NCI-H1048 (cell line): ENCODE measurements around the gene MIER1.
"Not testable (repeated sequence)": the region's sequence is repeated elsewhere in the genome, so short reads cannot be mapped to it uniquely, and the experiment has no call there.

Experiments used
- DNase-seq: peaks from one replicate; lab custom pipeline; 2025; lab: John Stamatoyannopoulos, UW

Gene MIER1

DNA sequence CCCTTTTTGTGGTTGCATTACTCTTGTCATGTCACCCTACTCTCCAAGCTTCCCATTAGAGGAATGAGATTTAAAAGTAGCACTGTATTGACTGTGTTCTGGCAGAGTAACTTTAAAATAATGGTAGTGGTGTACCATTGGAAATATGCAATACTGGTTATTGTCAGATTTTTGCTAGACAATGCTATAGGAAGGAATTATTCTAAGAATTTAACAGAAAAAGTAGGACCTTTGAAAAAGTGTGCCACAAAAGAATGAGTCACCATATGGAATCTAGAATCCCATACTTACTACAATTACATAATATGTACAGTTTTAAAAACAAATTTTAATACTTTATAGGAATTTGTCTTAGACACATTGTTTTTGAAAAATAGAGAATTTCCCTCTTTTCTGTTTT, 13.8 kb downstream of the MIER1 start:
- no peak for DNase-seq

GRCh38 chr1:66940981-66941380, 16.2 kb downstream of the MIER1 start:
- DNase-seq, result no peak

- DNase-seq, result no peak
Observed at GRCh38 chr1:66943361-66943969, 18.7 kb downstream of the MIER1 start.

DNA sequence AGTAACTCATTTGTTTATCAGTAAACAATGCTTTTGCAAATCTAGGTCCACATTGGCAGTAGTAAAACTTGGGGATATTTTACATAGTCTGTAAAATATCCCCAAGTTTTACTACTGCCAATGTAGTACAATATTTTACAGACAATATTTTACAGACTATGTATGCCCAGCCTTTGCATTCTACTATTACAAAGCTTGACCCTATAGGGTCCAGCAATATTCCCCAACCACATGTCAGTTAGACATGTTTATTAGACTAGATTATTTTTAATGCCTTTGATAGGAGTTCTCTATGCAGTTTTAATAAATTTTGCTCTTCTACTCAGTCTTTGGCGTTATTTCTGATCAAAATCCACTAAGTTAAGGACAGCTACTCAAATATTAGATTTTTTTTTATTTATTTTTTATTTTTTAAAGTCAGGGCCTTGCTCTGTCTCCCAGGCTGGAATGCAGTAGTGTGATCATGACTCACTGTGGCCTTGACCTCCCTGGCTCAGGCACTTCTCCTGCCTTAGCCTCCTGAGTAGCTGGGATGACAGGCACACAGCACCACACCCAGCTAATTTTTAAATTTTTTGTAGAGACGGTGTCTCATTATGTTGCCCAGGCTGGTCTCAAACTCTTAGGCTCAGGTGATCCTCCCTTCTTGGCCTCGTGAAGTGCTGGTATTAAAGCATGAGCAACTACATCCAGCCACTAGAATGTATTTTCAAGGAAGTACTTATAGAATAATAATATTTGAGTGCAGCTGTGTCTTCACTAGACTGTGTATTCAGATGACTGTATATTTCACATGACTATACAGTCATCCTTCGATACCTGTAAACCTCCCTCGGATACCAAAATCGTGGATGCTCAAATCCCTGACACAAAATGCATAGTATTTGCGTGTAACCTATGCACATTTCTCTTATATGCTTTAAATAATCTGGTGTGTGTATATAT, 19.8 kb downstream of the MIER1 start:
- no peak for DNase-seq

GRCh38 chr1:66945316-66945715, 20.5 kb downstream of the MIER1 start:
- DNase-seq, result no peak

- no peak for DNase-seq
Observed at GRCh38 chr1:66947267-66947666, 22.5 kb downstream of the MIER1 start.

DNA sequence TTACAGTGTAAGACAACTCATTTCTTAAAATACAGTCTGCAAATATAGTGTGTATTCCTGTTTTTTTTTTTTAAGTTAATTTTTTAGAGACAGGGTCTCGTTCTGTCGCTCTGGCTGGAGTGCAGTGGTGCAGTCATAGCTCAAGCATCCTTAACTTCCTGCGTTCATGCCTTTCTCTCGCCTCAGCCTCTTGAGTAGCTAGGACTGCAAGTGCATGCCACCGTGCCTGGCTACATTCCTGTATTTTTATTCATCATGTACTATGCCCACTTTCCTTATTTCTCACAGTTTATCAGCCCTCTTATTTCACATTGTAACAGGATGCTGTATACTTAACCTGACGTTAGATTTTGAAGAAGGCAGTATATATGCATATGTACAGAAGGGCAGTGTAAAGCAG, 26.7 kb downstream of the MIER1 start:
- DNase-seq, result no peak

GRCh38 chr1:66954208-66954607, 29.4 kb downstream of the MIER1 start:
- DNase-seq, result no peak

GRCh38 chr1:66957938-66958337, 33.1 kb downstream of the MIER1 start:
- no peak for DNase-seq

- DNase-seq, result not testable (repeated sequence)
Observed at GRCh38 chr1:66966188-66966873, 41.5 kb downstream of the MIER1 start.

DNA sequence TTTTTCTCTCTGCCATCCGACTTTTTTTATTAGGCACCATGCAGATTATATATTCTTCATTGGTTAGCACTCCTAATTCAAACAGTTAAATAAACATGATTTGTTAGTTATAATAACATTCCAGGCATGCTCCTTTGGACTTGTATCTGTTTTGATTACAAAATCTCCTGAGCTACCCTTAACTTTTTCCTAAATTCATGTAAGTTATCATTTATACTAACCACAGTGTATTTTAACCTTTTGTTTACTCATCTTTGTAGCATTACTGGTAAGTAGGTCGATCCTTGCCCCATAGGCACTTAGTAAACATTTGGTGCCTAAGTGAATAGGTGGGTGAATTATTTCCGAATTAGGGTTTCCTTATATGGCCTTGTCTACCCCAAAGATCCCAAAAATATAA, 43.8 kb downstream of the MIER1 start:
- no peak for DNase-seq

- no peak for DNase-seq
Observed at GRCh38 chr1:66978201-66978600, 53.4 kb downstream of the MIER1 start.

DNA sequence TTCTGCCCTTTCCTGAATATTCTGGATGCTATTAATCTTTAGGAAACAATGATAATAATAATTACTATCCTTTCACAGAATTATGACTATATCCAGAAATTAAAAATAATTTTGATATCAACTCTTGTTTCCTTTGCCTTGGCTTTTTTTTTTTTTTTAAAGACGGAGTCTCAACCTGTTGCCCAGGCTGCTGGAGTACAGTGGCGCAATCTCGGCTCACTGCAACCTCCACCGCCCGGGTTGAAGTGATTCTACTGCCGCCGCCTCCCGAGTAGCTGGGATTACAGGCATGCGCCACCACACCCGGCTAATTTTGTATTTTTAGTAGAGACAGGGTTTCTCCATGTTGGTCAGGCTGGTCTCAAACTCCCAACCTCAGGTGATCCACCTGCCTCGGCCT, 54.8 kb downstream of the MIER1 start:
- not testable (repeated sequence) for DNase-seq

DNA sequence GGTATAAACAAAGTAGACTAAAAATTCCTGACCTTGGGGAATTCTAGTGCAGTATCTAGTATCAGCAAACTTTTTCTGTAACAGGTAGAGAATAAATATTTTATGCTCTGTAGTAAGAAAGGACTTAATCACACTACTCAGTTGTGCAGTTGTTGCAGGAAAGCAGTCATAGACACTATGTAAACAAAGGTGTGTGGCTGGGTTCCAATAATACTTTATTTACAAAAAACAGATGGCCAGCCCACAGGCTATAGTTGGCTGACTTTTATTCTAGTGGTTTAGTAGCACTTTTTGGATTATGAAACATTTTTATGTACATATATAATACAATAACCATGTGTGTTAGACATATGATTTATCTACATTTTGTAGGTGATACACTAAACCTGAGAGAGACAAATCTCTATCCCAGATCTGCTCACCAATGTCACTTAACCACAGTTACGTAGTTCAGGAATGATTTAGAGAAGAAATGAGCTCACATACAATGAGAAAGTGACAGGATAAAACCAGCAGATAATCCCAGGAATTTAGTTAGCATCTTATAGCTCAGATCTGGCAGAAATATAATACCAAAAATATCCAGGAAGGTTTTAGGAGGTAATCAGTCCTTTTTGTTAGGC, 56.1 kb downstream of the MIER1 start:
- no peak for DNase-seq

- no peak for DNase-seq
Observed at GRCh38 chr1:66981679-66982078, 56.9 kb downstream of the MIER1 start.

DNA sequence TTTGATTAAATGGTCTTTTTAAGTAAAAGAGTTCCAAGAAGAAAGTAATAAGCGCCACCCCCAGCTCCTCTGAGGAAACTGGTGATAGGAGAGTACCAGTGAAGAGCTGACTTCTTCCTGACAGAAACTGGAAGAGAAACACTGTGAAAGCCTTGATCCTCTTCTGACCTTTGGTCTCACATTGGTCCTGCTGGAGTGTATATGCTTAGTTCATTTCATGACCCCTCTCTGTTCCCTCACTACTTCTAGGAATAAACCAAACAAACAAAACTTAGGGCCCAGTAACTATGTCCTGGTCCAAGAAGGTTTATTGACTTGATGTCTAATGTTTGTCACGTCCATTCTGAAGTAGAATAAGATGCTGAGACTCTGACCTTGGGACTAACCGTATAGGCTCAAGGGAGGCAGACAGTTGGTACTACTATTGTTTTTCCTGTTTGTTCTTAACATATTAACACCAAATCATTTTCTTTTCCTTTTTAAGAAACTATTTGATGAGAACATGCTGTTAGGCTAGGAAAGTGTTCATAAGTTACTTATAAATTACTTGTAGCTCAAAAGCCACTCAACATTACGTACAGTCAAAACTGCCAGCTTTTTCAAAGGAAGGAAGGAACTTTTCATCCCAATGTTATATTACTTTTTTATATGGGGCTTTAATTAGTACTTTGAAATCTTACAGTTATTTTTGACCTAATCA, 57.9 kb downstream of the MIER1 start:
- DNase-seq, result no peak

DNA sequence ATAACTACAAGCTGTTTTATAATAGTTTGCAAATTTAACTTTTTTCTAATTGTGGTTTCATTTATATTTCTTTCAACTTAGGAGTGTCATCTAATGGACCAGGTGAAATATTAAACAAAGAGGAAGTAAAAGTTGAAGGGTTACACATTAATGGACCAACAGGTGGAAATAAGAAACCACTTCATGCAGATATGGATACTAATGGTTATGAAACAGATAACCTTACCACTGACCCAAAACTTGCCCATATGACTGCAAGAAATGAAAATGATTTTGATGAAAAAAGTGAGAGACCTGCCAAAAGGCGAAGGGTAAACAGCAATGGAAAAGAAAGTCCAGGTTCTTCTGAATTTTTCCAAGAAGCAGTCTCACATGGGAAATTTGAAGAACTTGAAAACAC, 59.7 kb downstream of the MIER1 start:
- DNase-seq, result no peak

DNA sequence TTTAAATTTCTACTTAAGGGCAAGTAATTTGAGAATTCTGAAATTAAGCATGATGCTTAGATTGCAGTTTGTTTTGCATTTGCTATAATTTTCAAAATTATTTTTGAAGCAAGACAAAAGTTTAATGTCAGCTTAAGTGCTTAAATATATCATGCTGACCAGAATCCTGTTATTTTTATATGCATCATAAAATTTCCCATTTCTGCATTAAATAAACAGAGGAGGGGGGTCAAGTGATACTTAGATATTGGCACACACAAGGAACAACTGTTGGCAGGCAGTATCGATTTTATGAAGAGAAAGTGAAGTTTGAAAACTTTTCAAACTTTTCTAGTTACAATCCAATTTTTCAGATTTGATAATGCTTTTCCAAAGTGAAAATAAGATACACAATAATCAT, 61.0 kb downstream of the MIER1 start:
- DNase-seq, result no peak

DNA sequence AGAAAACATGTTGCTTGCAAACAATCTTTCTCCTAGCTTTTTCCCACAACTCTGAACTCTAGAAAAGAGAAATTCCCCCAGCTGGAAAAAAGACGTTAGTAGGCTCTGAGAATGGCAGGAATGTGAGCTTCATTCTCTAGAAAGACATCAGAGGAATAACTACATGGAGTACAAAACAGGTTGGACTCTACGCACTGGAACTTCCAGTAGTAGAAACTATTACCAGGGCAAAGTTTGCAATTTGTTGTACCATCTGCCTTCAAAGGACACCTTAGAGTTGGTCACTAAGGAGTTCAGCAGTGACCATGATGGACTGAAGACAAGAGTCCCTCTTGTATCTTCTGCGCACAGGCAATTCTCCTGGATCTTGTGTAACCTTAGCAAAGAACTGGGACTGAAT, 68.3 kb downstream of the MIER1 start:
- DNase-seq, result no peak

DNA sequence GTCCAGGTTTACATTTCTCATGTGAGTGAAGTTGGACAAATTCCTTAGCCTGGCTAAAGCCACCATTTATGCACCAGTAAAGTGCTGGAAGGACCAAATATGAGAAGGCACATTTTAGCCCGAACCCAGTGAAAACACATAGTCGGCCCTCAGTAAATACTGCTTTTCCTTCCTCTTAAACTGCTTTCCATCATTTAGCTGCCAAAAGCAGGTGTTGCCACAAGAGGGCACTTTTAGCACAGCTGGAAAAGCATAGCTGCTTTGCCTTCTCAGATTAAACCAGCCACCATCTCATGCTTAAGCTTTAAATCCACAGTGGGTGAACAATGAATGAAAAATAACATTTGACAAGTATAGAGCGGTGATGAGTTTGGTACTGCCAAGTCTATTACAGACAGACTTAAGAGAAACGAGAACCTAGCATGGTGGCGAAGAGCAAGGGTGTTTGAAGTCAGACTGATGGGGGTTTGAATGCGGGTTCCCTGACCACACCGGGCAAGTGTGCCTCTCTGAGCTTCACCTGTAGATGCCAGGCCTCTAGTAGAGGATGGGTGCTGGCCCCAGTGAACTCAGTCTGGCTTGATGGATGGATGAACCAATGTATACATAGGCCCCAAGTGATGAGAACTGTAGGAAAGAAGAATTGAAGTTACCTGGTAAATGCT, 71.4 kb downstream of the MIER1 start:
- DNase-seq, result no peak

GRCh38 chr1:66998972-66999371, 74.2 kb downstream of the MIER1 start:
- DNase-seq, result no peak
